Stimulated activated CD4-positive, alpha-beta T cell treated with anti-CD3 and anti-CD28 coated beads, Interleukin-4, amount 100 ng/mL, for 24 hours (primary cell): ENCODE data around the gene PDZD8.
"Not testable (repeated sequence)": the region's sequence is repeated elsewhere in the genome, so short reads cannot be mapped to it uniquely, and the experiment has no call there.

ENCODE experiments used
- DNase-seq: peaks from one replicate; pipeline ENCODE4 v3.0.0-alpha.2; 2020

PDZD8 gene

GRCh38 chr10:117249493-117250093 is 125.6 kb downstream of the PDZD8 start:
- DNase-seq = no peak

- no peak for DNase-seq
Observed at GRCh38 chr10:117248750-117249465, 126.3 kb downstream of the PDZD8 start.

- no peak for DNase-seq
Observed at GRCh38 chr10:117246997-117247671, 128.1 kb downstream of the PDZD8 start.

GRCh38 chr10:117242463-117242832 is 132.8 kb downstream of the PDZD8 start:
- DNase-seq = no peak

GRCh38 chr10:117241541-117242462 is 133.4 kb downstream of the PDZD8 start:
- no peak for DNase-seq

- no peak for DNase-seq
Observed at GRCh38 chr10:117240621-117241529, 134.4 kb downstream of the PDZD8 start, which contains the start of gene SLC18A2. Gene SLC18A2 (plus strand): TSS chr10:117241114. CDS start chr10:117241694, 580 bp downstream.

- DNase-seq = no peak
Observed at GRCh38 chr10:117239721-117240620, 135.3 kb downstream of the PDZD8 start.

- no peak for DNase-seq
Observed at GRCh38 chr10:117239051-117239450, 136.2 kb downstream of the PDZD8 start.

- DNase-seq = no peak
Observed at GRCh38 chr10:117237401-117237991, 137.7 kb downstream of the PDZD8 start.

- not testable (repeated sequence) for DNase-seq
Observed at GRCh38 chr10:117230107-117230506, 145.1 kb downstream of the PDZD8 start.

- DNase-seq = no peak
Observed at GRCh38 chr10:117228210-117228609, 147.0 kb downstream of the PDZD8 start.
